ENCODE results near the gene E4F1. TPM values are rescaled to one million over a fixed set of nuclear protein-coding genes. Genes with fewer than 3 reads are reported as not detected.

The E4F1 gene
- total and polyA plus RNA-seq, 9 of the 15 experiments (the other 6 are each of a cell fraction or from before 2014, with no cell fraction given), result 0.48 to 94.9 (median 20.4) TPM

- TF ChIP-seq ZNF318 (IDR thresholded peaks at IDR 0.05; ENCODE audit: borderline replicate concordance in 1 of 2, low read depth in 1 of 2) (no peak), ZNF445 (CRISPR knock-in tag; IDR thresholded peaks at IDR 0.05; ENCODE audit: low read depth) (no peak), ZNF436 (CRISPR knock-in tag; IDR thresholded peaks at IDR 0.05) (no peak), C11orf30 (IDR thresholded peaks at IDR 0.05; ENCODE audit: low read depth) (no peak), E2F3 (CRISPR knock-in tag; IDR thresholded peaks at IDR 0.05) (no peak), RBM34 (IDR thresholded peaks at IDR 0.05; ENCODE audit: borderline replicate concordance, insufficient read depth, low read length) (no peak), ZNF282 (CRISPR knock-in tag; IDR thresholded peaks at IDR 0.05) (no peak), MGA (IDR thresholded peaks at IDR 0.05) (no peak)
Observed at GRCh38 chr16:2250652-2251295, 27.4 kb downstream of the E4F1 start (continued).

Data from K562 (cell line).